Neural progenitor cell (in vitro differentiated cells): ENCODE data around the gene MAML3. TPM values are rescaled to one million over a fixed set of nuclear protein-coding genes. Genes with fewer than 3 reads are reported as not detected.

Experiments used
- DNase-seq: peaks from one replicate; pipeline ENCODE4 v3.0.0-alpha.2; 2016; ENCODE audit warnings: low spot score
- H2AFZ ChIP-seq: fragments of 200-600 bp; sonication (generic); replicated peaks from 2 replicates; pipeline ENCODE4 v1.6.1; 2016; ENCODE audit warnings: antibody characterized with exemption
- H3F3A ChIP-seq: fragments of 200-600 bp; sonication (generic); 2 replicates; pipeline ENCODE4 v1.6.1; 2016; ENCODE audit warnings: antibody characterized with exemption, low read depth
- H3K27ac ChIP-seq: fragments of 200-600 bp; sonication (generic); 2 replicates; pipeline ENCODE4 v1.5.1; 2016; ENCODE audit warnings: mild to moderate bottlenecking
- H3K27me3 ChIP-seq: fragments of 200-600 bp; sonication (generic); 2 replicates; pipeline ENCODE4 v1.6.1; 2016; ENCODE audit warnings: mild to moderate bottlenecking, moderate library complexity
- H3K36me3 ChIP-seq: fragments of 200-600 bp; sonication (generic); 2 replicates; pipeline ENCODE4 v1.5.1; 2016
- H3K4me1 ChIP-seq: fragments of 200-600 bp; sonication (generic); 2 replicates; pipeline ENCODE4 v1.6.1; 2016; ENCODE audit warnings: mixed run types
- H3K4me2 ChIP-seq: fragments of 200-600 bp; sonication (generic); 2 replicates; pipeline ENCODE4 v1.6.1; 2016
- H3K4me3 ChIP-seq: fragments of 200-600 bp; sonication (generic); 2 replicates; pipeline ENCODE4 v1.5.1; 2016
- H3K79me2 ChIP-seq: fragments of 200-600 bp; sonication (generic); 2 replicates; pipeline ENCODE4 v1.6.1; 2016; ENCODE audit warnings: low read depth
- H3K9ac ChIP-seq: fragments of 200-600 bp; sonication (generic); 2 replicates; pipeline ENCODE4 v1.6.1; 2016
- H3K9me3 ChIP-seq: fragments of 200-600 bp; sonication (generic); 2 replicates; pipeline ENCODE4 v1.5.1; 2016; ENCODE audit warnings: low read depth
- H4K20me1 ChIP-seq: fragments of 200-600 bp; sonication (generic); 2 replicates; pipeline ENCODE4 v1.6.1; 2016; ENCODE audit warnings: low read depth
- H3K27ac Mint-ChIP-seq: 3 replicates; pipeline ENCODE4 v1.8.0; 2021; ENCODE audit warnings: mixed read lengths
- H3K27me3 Mint-ChIP-seq: 2 replicates; pipeline ENCODE4 v1.8.0; 2022; ENCODE audit warnings: low read depth, mild to moderate bottlenecking, inconsistent platforms, moderate library complexity, mixed read lengths; ENCODE audit not compliant: insufficient read depth
- H3K36me3 Mint-ChIP-seq: 3 replicates; pipeline ENCODE4 v1.8.0; 2021; ENCODE audit warnings: mixed read lengths
- H3K4me1 Mint-ChIP-seq: 3 replicates; pipeline ENCODE4 v1.8.0; 2021; ENCODE audit warnings: mixed read lengths
- H3K4me3 Mint-ChIP-seq: 3 replicates; pipeline ENCODE4 v1.8.0; 2021; ENCODE audit warnings: mild to moderate bottlenecking, moderate library complexity, mixed read lengths
- H3K9me3 Mint-ChIP-seq: 3 replicates; pipeline ENCODE4 v1.8.0; 2020; ENCODE audit warnings: mixed read lengths
- EZH2 ChIP-seq: fragments of 200-600 bp; sonication (generic); IDR thresholded peaks from 2 replicates; pipeline ENCODE4 v1.6.1; 2017; ENCODE audit warnings: antibody characterized with exemption, mild to moderate bottlenecking, moderate library complexity
- EZH2phosphoT487 ChIP-seq: fragments of 200-600 bp; sonication (generic); IDR thresholded peaks from 2 replicates; pipeline ENCODE4 v1.6.1; 2017; ENCODE audit warnings: antibody characterized with exemption
- total RNA-seq: library from RNA; depleted of rRNA; stranded (reverse); fragments of >200 nt; gene quantifications from 2 replicates; pipeline ENCODE4 v1.2.3, GENCODE V29; 2015; ENCODE audit warnings: low replicate concordance
- TF ChIP-seq, protein P1 (sequence below): fragments of 200-600 bp; sonication (generic); IDR thresholded peaks from 2 replicates; pipeline ENCODE4 v1.5.1; 2017; ENCODE audit warnings: antibody characterized with exemption, mild to moderate bottlenecking

The MAML3 gene
- total RNA-seq, 1 donor from 2014 or later = 14.4 TPM

DNA sequence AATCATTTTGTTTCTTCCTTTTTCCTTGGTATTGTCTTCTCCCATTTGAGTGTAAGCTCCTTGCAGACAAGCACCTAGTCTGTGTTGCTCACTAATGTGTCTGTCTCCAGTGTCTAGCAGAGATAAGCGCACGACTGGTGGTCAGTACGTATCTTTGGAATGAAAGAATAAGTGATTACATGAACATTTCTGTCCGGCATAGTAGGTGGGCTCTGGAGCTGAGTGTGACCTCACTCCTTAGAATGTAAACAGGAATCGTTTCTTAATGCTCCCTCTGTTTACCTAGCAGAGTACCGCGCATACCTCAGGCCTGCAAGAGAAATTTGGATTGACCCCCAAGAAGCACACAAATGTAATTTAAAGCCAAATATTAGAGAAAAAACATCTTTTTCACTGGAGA lies 235.4 kb downstream of the MAML3 start:
- Histone ChIP-seq H3K4me2 (no peak overlapping the region), H2AFZ (no peak overlapping the region), H3K4me1 (peaks cover 39% of the 10 kb centered on the region), H3K9ac (no peak overlapping the region), H3K4me3 (no peak overlapping the region), H3K36me3 (no peaks in the 10 kb centered on the region), H3F3A (no peaks in the 10 kb centered on the region), H3K79me2 (no peaks in the 10 kb centered on the region), H4K20me1 (peaks cover 31% of the 10 kb centered on the region), H3K27ac (no peak overlapping the region), H3K9me3 (no peaks in the 10 kb centered on the region), H3K27me3 (no peaks in the 10 kb centered on the region)
- no peak overlapping the region for H3K27ac Mint-ChIP-seq
- H3K36me3 Mint-ChIP-seq = no peaks in the 10 kb centered on the region
- H3K27me3 Mint-ChIP-seq = peaks cover 5% of the 10 kb centered on the region
- no peaks in the 10 kb centered on the region for H3K9me3 Mint-ChIP-seq
- no peak for DNase-seq
- no peak overlapping the region for H3K4me3 Mint-ChIP-seq
- peaks cover 54% of the 10 kb centered on the region for H3K4me1 Mint-ChIP-seq
- TF ChIP-seq EZH2 = no peak
- TF ChIP-seq, protein P1, sequence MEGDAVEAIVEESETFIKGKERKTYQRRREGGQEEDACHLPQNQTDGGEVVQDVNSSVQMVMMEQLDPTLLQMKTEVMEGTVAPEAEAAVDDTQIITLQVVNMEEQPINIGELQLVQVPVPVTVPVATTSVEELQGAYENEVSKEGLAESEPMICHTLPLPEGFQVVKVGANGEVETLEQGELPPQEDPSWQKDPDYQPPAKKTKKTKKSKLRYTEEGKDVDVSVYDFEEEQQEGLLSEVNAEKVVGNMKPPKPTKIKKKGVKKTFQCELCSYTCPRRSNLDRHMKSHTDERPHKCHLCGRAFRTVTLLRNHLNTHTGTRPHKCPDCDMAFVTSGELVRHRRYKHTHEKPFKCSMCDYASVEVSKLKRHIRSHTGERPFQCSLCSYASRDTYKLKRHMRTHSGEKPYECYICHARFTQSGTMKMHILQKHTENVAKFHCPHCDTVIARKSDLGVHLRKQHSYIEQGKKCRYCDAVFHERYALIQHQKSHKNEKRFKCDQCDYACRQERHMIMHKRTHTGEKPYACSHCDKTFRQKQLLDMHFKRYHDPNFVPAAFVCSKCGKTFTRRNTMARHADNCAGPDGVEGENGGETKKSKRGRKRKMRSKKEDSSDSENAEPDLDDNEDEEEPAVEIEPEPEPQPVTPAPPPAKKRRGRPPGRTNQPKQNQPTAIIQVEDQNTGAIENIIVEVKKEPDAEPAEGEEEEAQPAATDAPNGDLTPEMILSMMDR = no peak
- TF ChIP-seq EZH2phosphoT487 = no peak

DNA sequence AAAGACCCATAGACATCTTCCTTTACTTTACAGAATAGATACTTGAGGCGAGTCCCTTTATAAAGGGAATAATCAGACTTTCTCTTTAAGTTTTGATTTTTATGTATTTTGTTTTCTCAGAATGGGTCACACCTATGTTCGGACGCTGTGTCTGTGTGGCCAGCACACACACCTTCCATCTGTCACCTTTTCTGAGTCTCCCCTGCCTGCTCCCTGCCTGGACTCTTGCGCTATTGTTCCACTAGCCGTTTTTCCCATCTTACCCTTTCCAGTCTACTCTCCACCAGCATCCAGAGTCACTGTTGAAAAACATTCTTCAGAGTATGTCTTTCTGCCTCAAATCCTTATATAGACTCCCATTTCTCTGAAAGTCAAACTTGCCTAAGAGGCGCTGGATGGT lies 236.1 kb downstream of the MAML3 start:
- peaks cover 5% of the 10 kb centered on the region for H3K27me3 Mint-ChIP-seq
- H3K9me3 Mint-ChIP-seq = no peaks in the 10 kb centered on the region
- H3K4me1 ChIP-seq = peaks cover 39% of the 10 kb centered on the region

DNA sequence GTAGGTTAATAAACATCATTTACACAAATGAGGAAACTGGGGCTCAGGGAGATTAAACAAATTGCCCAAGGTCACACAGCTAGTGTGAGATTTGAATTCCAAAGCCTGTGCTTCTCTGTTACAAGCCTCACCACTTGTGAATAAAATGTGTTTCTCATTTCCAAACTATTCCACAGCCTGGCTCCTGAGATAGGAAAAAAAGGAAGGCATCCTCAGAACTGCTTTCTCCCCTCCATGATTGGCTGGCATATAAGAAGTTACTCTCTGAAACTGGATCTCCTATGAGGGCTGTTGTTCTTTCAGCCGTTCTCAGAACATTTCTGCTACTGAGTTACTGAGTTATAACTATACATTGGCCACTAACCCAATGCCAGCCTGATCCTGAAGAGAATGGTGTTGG lies 237.9 kb downstream of the MAML3 start:
- Mint-ChIP-seq H3K27me3 (peaks cover 3% of the 10 kb centered on the region), H3K27ac (no peak overlapping the region), H3K36me3 (peaks cover 2% of the 10 kb centered on the region), H3K4me1 (peaks cover 36% of the 10 kb centered on the region), H3K4me3 (no peak overlapping the region), H3K9me3 (no peaks in the 10 kb centered on the region)
- no peaks in the 10 kb centered on the region for H3K9me3 ChIP-seq
- TF ChIP-seq EZH2 (no peak), EZH2phosphoT487 (no peak)
- TF ChIP-seq, protein P1 = no peak
- no peak overlapping the region for H3K27ac ChIP-seq
- no peak overlapping the region for H3K4me2 ChIP-seq
- H2AFZ ChIP-seq = no peak overlapping the region
- no peaks in the 10 kb centered on the region for H3K79me2 ChIP-seq
- no peak overlapping the region for H3K4me3 ChIP-seq
- H3K4me1 ChIP-seq = peaks cover 24% of the 10 kb centered on the region
- H3K27me3 ChIP-seq = no peaks in the 10 kb centered on the region
- H3K36me3 ChIP-seq = no peaks in the 10 kb centered on the region
- H4K20me1 ChIP-seq = peaks cover 14% of the 10 kb centered on the region
- H3F3A ChIP-seq = no peaks in the 10 kb centered on the region
- no peak for DNase-seq
- H3K9ac ChIP-seq = no peak overlapping the region

More for the DNA sequence above, 236.1 kb downstream of the MAML3 start:
- Mint-ChIP-seq H3K4me1 (peaks cover 54% of the 10 kb centered on the region), H3K27ac (no peak overlapping the region), H3K36me3 (no peaks in the 10 kb centered on the region), H3K4me3 (no peak overlapping the region)
- H3K27ac ChIP-seq = no peak overlapping the region
- no peaks in the 10 kb centered on the region for H3K27me3 ChIP-seq
- no peak for DNase-seq
- no peaks in the 10 kb centered on the region for H3K79me2 ChIP-seq
- no peaks in the 10 kb centered on the region for H3K36me3 ChIP-seq
- H4K20me1 ChIP-seq = peaks cover 31% of the 10 kb centered on the region
- H3K9ac ChIP-seq = no peak overlapping the region
- H3K4me2 ChIP-seq = no peak overlapping the region
- TF ChIP-seq, protein P1 = no peak
- TF ChIP-seq EZH2phosphoT487 (no peak), EZH2 (no peak)
- H3F3A ChIP-seq = no peaks in the 10 kb centered on the region
- no peak overlapping the region for H2AFZ ChIP-seq
- H3K9me3 ChIP-seq = no peaks in the 10 kb centered on the region
- no peak overlapping the region for H3K4me3 ChIP-seq

DNA sequence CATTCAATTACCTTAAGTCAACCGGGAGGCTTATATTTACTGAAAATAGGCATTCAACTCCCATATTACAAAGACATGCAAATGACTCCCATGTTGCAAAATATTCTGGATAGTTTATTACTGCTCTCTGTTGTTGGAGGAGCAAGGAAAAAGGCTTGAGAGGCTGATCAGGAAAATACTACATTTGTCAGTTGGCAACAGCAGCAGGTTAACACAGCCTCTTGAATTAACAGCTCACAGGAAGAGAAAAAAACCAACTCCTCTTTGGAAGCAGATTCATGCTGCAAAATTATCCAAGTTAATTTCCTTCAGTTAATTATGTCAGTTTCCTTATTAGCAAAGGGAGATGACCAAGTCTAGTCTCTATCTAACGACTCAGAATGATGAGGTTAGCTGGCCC lies 238.9 kb downstream of the MAML3 start:
- no peak overlapping the region for H3K27ac Mint-ChIP-seq
- H3K27me3 Mint-ChIP-seq = peaks cover 3% of the 10 kb centered on the region
- no peaks in the 10 kb centered on the region for H3K9me3 ChIP-seq
- H3K4me2 ChIP-seq = no peak overlapping the region
- no peaks in the 10 kb centered on the region for H3K36me3 ChIP-seq
- no peaks in the 10 kb centered on the region for H3K27me3 ChIP-seq
- peaks cover 26% of the 10 kb centered on the region for H3K4me1 Mint-ChIP-seq
- H2AFZ ChIP-seq = no peak overlapping the region
- H3K4me3 Mint-ChIP-seq = no peak overlapping the region
- no peaks in the 10 kb centered on the region for H3K79me2 ChIP-seq
- H3K4me3 ChIP-seq = no peak overlapping the region
- H3K9me3 Mint-ChIP-seq = no peaks in the 10 kb centered on the region
- H3K36me3 Mint-ChIP-seq = peaks cover 2% of the 10 kb centered on the region
- no peaks in the 10 kb centered on the region for H3F3A ChIP-seq
- H3K9ac ChIP-seq = no peak overlapping the region
- peaks cover 14% of the 10 kb centered on the region for H3K4me1 ChIP-seq
- TF ChIP-seq, protein P1 = no peak
- no peak overlapping the region for H3K27ac ChIP-seq
- DNase-seq = no peak
- H4K20me1 ChIP-seq = peaks cover 4% of the 10 kb centered on the region
